GM13976 (cell line): ENCODE data around the gene ABCB1.

ENCODE experiments used
- DNase-seq: peaks from one replicate; pipeline ENCODE4 v3.0.0; 2012; ENCODE audit warnings: low spot score
- CTCF ChIP-seq: IDR thresholded peaks from 2 replicates; pipeline ENCODE4 v1.5.1; 2012; ENCODE audit warnings: borderline replicate concordance, mild to moderate bottlenecking; ENCODE audit not compliant: insufficient read depth; ENCODE audit errors: extremely low read depth, missing control alignments, control extremely low read depth
- in situ Hi-C: fragments of 300-500 bp; cut with MboI; formaldehyde crosslinking; loops from one replicate; pipeline ENCODE4 v1.12.0; 2022; ENCODE audit warnings: low sequenced_read_pairs, mixed read lengths, inconsistent platforms; ENCODE audit not compliant: unreplicated experiment

Gene ABCB1

GRCh38 chr7:87530126-87530525 is 70.6 kb downstream of the ABCB1 start:
- in situ Hi-C loops: no loop called here
- no peak for DNase-seq
- TF ChIP-seq CTCF: no peak

DNA sequence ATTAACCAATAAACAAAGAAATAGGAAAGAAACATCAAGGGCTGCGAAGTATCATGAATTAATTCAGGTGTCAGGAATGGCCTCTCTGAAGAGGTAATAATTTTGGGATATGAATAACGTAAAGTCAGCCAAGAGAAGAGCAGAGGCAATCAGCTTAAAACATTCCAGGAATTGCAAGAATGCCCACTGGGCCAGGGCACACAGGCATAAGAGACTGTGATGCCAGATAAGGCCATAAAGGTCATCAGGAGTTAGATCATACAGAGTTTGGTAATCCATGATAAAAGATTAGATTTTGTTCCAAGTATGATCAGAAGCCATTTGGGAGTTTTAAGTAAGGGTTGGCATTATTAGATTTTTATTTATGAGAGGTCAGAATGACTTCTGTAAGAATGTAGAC is 72.0 kb downstream of the ABCB1 start:
- in situ Hi-C loops: no loop called here
- TF ChIP-seq CTCF: no peak
- DNase-seq: no peak

GRCh38 chr7:87518735-87519134 is 81.9 kb downstream of the ABCB1 start:
- in situ Hi-C loops: no loop called here
- TF ChIP-seq CTCF: no peak

GRCh38 chr7:87517891-87518290 is 82.8 kb downstream of the ABCB1 start:
- in situ Hi-C loops: no loop called here
- TF ChIP-seq CTCF: no peak
- DNase-seq: no peak

More at GRCh38 chr7:87518735-87519134, 81.9 kb downstream of the ABCB1 start:
- DNase-seq: no peak

DNA sequence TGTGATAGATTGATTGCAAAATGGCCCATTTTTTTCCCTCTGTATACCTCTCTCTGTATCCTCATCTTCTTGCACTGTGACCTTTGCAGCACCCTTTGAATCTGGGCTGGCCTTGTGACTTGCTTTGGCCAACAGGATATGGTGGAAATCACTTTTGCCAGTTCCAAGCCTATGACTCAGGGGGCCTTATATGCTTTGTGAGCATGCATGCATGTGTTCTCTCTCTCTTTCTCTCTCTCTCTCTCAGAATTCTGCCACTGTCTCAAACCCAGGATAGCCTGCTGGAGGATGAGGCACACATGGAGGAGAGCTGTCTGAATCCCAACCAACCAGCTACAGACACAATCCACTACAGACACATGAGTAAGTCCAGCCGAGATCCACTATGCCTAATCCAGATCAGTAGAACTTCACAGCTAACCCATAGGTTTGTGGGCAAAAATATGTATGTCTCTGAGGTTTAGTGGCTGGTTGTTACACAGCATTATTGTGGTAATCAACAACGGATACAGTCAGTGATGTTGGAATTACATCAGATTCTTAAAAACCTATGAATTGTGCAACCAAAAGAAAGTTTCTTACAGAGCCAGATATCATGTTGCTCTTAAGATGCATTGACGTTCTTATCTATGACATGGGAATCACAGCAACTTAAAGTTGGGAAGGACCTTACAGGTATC is 83.4 kb downstream of the ABCB1 start:
- no peak for TF ChIP-seq CTCF
- no peak for DNase-seq
- in situ Hi-C loops: no loop called here

DNA sequence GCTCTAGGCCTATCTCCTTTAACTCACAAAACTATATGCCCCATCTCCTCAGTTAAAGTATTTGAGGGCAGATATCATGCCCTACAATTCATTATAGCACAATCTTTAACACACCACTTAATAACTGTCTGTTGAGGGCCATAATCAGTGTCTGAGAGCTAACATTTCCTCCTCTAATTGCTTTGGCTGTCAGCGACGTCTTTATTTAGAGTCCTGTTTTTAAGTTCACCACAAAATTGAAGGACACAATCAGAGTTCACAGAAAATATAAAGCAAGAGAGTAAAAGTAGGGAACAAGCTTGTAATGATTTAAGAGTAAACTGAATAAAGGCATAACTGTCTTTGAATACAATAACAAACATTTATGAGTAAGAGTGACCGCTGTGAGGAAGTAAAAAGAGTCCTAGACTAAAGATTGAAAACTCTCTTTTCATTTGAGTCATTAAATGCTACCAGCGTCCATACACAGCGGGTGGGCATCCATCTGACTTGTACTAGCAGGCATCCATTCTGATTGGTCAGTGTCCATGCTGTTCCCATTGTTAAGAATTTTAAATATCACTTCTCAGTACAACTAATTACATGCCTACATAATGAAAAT is 86.8 kb downstream of the ABCB1 start:
- TF ChIP-seq CTCF: no peak
- in situ Hi-C loops: no loop called here
- DNase-seq: no peak
